ENCODE data around the gene KCNJ5.

The KCNJ5 gene

GRCh38 chr11:128926437-128927107 lies 35.4 kb downstream of the KCNJ5 start:
- DNase-seq (ENCODE audit: extremely low spot score, insufficient read length, low read depth): no peak
- FAIRE-seq: no peak

- DNase-seq (ENCODE audit: extremely low spot score, insufficient read length, low read depth): no peak
- FAIRE-seq: no peak
Observed at GRCh38 chr11:128927108-128927461, 35.9 kb downstream of the KCNJ5 start.

GRCh38 chr11:128927683-128928336 lies 36.7 kb downstream of the KCNJ5 start:
- FAIRE-seq: no peak
- DNase-seq (ENCODE audit: extremely low spot score, insufficient read length, low read depth): no peak

- DNase-seq (ENCODE audit: extremely low spot score, insufficient read length, low read depth) (peak; percentile 72), FAIRE-seq (peak; percentile 93)
Observed at GRCh38 chr11:128928400-128928799, 37.2 kb downstream of the KCNJ5 start.

GRCh38 chr11:128929468-128929867 lies 38.3 kb downstream of the KCNJ5 start:
- DNase-seq (ENCODE audit: extremely low spot score, insufficient read length, low read depth) (no peak), FAIRE-seq (no peak)

GRCh38 chr11:128929991-128930390 lies 38.8 kb downstream of the KCNJ5 start:
- DNase-seq (ENCODE audit: extremely low spot score, insufficient read length, low read depth) (no peak), FAIRE-seq (no peak)

GRCh38 chr11:128931066-128931465 lies 39.9 kb downstream of the KCNJ5 start:
- no peak for FAIRE-seq
- DNase-seq (ENCODE audit: extremely low spot score, insufficient read length, low read depth): no peak

- DNase-seq (ENCODE audit: extremely low spot score, insufficient read length, low read depth) (no peak), FAIRE-seq (no peak)
Observed at GRCh38 chr11:128931668-128932067, 40.5 kb downstream of the KCNJ5 start.

GRCh38 chr11:128933481-128934178 lies 42.5 kb downstream of the KCNJ5 start:
- DNase-seq (ENCODE audit: extremely low spot score, insufficient read length, low read depth) (no peak), FAIRE-seq (no peak)

GRCh38 chr11:128934351-128934750 lies 43.2 kb downstream of the KCNJ5 start:
- DNase-seq (ENCODE audit: extremely low spot score, insufficient read length, low read depth) (no peak), FAIRE-seq (no peak)

- FAIRE-seq (no peak), DNase-seq (ENCODE audit: extremely low spot score, insufficient read length, low read depth) (no peak)
Observed at GRCh38 chr11:128934926-128935325, 43.8 kb downstream of the KCNJ5 start.

GRCh38 chr11:128936606-128937251 lies 45.6 kb downstream of the KCNJ5 start:
- FAIRE-seq (no peak), DNase-seq (ENCODE audit: extremely low spot score, insufficient read length, low read depth) (no peak)

- DNase-seq (ENCODE audit: extremely low spot score, insufficient read length, low read depth): no peak
- no peak for FAIRE-seq
Observed at GRCh38 chr11:128937480-128937879, 46.3 kb downstream of the KCNJ5 start.

GRCh38 chr11:128938156-128938885 lies 47.2 kb downstream of the KCNJ5 start:
- FAIRE-seq (no peak), DNase-seq (ENCODE audit: extremely low spot score, insufficient read length, low read depth) (no peak)

- FAIRE-seq: no peak
- DNase-seq (ENCODE audit: extremely low spot score, insufficient read length, low read depth): no peak
Observed at GRCh38 chr11:128939591-128939990, 48.4 kb downstream of the KCNJ5 start.

- no peak for FAIRE-seq
- DNase-seq (ENCODE audit: extremely low spot score, insufficient read length, low read depth): no peak
Observed at GRCh38 chr11:128940156-128940555, 49.0 kb downstream of the KCNJ5 start.

GRCh38 chr11:128940603-128941002 lies 49.4 kb downstream of the KCNJ5 start:
- FAIRE-seq: no peak

GRCh38 chr11:128941110-128941509 lies 50.0 kb downstream of the KCNJ5 start:
- FAIRE-seq: no peak

More at GRCh38 chr11:128940603-128941002, 49.4 kb downstream of the KCNJ5 start:
- no peak for DNase-seq (ENCODE audit: extremely low spot score, insufficient read length, low read depth)

GRCh38 chr11:128941573-128942271 lies 50.6 kb downstream of the KCNJ5 start:
- DNase-seq (ENCODE audit: extremely low spot score, insufficient read length, low read depth): no peak
- no peak for FAIRE-seq

More at GRCh38 chr11:128941110-128941509, 50.0 kb downstream of the KCNJ5 start:
- DNase-seq (ENCODE audit: extremely low spot score, insufficient read length, low read depth): no peak

- no peak for FAIRE-seq
- no peak for DNase-seq (ENCODE audit: extremely low spot score, insufficient read length, low read depth)
Observed at GRCh38 chr11:128942272-128942612, 51.1 kb downstream of the KCNJ5 start.
